Hematopoietic multipotent progenitor cell treated with erythropoietin and hydrocortisone succinate and interleukin-3 and kit ligand, for 6 days (in vitro differentiated cells): ENCODE measurements around the gene FBP2.
A peak's percentile ranks its signal among the peaks of the same experiment; 100 is the strongest.
"Not testable (repeated sequence)": the region's sequence is repeated elsewhere in the genome, so short reads cannot be mapped to it uniquely, and the experiment has no call there.

Experiments
- DNase-seq: peaks from one replicate; pipeline ENCODE4 v3.0.0-alpha.2; 2015

Gene FBP2

GRCh38 chr9:94603259-94604160, 9.9 kb upstream of the FBP2 start:
- peak; percentile 83 for DNase-seq

- no peak for DNase-seq
Observed at GRCh38 chr9:94602666-94603065, 9.0 kb upstream of the FBP2 start.

- no peak for DNase-seq
Observed at GRCh38 chr9:94600715-94601114, 7.1 kb upstream of the FBP2 start.

- no peak for DNase-seq
Observed at GRCh38 chr9:94600258-94600657, 6.6 kb upstream of the FBP2 start.

- DNase-seq, result no peak
Observed at GRCh38 chr9:94599102-94599501, 5.5 kb upstream of the FBP2 start.

DNA sequence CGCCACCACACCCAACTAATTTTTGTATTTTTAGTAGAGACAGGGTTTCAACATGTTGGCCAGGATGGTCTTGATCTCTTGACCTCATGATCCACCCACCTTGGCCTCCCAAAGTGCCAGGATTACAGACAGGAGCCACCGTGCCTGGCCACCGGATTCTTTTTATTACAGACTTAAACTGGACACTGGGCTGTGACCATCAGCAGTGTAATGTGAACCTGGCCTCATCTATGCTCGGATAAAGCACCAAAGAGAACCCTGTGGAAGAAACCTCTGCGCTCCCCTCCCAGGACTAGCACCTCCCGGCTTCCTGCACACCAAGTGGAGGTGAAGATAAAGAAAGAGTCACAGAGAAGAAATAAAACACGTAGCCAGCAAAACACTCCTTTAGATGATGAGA, 941 bp downstream of the FBP2 start:
- DNase-seq, result not testable (repeated sequence)

DNA sequence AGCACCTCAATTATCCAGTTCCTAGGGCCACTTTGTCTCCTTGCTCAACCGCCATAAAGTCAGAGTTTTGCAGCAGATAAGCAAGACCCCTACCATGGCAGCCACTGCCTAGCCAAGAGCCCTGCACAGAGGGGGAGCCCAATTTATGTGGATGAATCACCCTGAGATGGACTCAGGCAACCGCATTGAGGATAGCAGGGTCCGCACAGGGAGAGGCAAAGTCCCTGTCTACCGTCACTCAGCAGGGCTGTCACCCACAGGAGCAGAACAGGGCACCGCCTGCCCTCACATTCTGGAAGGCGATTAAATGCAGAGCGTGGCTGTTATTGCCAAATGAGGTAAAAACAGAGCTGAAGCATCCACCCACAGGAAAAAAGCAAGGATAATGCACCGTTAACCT, 1.7 kb downstream of the FBP2 start:
- DNase-seq, result no peak

DNA sequence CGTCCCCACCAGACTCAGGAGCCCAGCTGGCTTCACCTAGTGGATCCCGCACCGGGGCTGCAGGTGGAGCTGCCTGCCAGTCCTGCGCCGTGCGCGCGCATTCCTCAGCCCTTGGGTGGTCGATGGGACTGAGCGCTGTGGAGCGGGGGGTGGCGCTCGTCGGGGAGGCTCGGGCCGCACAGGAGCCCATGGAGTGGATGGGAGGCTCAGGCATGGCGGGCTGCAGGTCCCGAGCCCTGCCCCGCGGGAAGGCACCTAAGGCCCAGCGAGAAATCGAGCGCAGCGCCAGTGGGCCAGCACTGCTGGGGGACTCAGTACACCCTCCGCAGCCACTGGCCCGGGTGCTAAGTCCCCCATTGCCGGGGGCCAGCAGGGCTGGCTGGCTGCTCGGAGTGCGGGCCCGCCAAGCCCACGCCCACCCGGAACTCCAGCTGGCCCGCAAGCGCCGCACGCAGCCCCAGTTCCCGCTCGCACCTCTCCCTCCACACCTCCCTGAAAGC, 2.5 kb downstream of the FBP2 start:
- not testable (repeated sequence) for DNase-seq

GRCh38 chr9:94588681-94589080, 4.9 kb downstream of the FBP2 start:
- no peak for DNase-seq

DNA sequence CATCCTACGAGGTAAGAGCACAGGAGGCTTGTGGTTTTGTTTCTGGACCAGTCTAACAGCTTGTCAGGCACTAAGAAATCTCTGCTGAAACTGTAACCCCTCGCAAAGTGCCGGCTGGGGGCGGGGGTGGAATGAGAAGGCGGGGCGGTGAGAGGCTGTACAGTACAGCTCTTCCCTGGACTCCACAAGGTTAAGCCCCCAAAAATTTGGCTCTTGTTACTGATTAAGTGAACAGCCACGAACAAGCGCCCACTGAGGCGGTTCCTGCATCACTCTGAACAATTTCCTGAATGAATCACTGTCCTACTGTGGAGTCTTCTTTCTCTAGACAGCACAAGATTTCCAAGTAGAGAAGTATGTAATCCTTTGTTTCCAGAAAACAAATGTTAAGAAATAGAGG, 6.8 kb downstream of the FBP2 start:
- DNase-seq, result no peak

- DNase-seq, result no peak
Observed at GRCh38 chr9:94586316-94586715, 7.3 kb downstream of the FBP2 start.

- peak; percentile 8 for DNase-seq
Observed at GRCh38 chr9:94584555-94584954, 9.1 kb downstream of the FBP2 start.

GRCh38 chr9:94581728-94582127, 11.9 kb downstream of the FBP2 start:
- no peak for DNase-seq

DNA sequence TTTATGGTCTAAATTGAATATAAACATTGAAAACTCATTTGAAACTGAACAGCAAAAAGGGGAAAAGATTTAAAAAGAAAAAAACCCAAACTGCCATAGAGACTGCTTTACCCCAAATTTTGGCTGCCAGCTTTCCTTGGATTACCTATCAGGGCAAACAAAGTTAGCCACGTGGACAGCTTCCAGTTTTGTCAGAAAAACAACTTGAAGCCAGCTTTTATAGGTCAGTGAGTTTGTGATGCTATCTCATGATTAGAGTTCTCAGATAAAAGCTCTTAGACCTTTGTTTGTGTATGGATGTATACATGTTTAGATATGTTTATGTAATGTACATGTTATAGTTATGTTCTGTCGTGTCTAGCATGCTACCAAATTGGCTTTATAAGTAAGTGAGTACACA, 16.1 kb downstream of the FBP2 start:
- no peak for DNase-seq

- no peak for DNase-seq
Observed at GRCh38 chr9:94577036-94577435, 16.6 kb downstream of the FBP2 start.

GRCh38 chr9:94576131-94576530, 17.5 kb downstream of the FBP2 start:
- peak; percentile 37 for DNase-seq

GRCh38 chr9:94568972-94569712, 24.5 kb downstream of the FBP2 start:
- no peak for DNase-seq

DNA sequence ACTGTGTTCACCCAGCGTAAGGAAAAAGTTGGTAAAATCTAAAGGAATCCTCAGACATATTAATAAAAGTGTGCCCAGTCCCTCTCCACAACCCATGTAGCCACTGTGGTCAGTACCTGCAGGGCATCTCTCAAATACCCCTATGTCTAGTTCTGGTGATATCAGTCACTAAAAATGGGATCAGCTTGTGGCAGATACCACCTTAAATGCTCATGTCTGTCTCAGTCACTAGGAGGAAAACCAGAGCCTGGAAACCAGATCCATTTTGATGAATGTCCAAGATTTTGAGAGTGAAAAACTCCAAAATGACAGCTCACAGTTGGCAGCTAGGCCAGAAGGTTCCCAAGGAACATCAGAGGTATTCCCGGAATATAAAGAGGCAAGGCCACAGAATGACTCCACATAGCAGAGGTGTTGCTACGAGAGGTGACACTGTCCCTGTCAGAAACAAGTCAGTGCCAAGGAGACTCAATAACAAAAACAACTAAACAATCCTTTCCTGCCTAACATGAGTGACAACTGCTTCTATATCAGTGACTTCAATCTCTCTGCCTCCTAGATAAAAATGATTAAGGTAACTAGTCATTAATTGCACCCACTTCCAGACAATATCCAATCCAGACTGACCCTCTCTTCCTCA, 25.3 kb downstream of the FBP2 start:
- DNase-seq, result no peak

DNA sequence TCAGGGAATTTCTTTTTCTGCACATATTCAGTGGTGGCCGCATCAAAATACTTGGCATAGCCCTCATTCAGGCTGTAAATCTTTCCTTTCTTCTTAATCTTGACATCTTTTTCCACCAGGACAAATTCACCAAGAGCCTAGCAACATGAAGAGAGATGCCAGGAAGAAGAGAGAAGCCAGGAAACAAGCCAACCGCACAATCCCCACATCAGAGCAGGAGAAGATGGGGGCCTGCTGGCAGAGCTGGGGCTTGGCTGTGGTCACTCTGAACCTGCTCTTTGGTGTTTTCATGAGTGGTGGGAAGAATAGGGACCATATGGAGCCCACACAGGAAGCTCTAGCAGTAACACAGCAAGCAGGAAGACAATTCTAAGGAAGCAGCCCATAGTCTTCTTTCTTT, 26.4 kb downstream of the FBP2 start:
- no peak for DNase-seq

GRCh38 chr9:94566550-94566949, 27.1 kb downstream of the FBP2 start:
- no peak for DNase-seq

GRCh38 chr9:94564279-94564678, 29.3 kb downstream of the FBP2 start:
- not testable (repeated sequence) for DNase-seq

DNA sequence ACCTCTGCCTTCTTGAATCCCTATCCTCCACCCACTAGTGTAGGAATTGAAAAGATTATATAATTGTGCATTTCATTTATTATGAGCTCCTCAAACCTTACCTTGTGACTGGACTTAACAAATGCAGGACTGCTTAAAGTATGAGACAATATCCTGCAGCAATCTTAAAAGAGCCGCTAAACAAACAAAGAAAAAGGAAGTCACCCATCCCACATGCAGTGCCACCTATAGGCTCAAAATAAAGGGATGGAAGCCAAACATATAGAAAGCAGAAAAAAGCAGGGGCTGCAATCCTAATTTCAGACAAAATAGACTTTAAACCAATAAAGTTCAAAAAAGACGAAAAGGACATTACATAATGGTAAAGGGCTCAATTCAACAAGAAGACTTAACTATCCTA, 30.1 kb downstream of the FBP2 start:
- DNase-seq, result peak; percentile 20

GRCh38 chr9:94560237-94560636, 33.4 kb downstream of the FBP2 start:
- no peak for DNase-seq

DNA sequence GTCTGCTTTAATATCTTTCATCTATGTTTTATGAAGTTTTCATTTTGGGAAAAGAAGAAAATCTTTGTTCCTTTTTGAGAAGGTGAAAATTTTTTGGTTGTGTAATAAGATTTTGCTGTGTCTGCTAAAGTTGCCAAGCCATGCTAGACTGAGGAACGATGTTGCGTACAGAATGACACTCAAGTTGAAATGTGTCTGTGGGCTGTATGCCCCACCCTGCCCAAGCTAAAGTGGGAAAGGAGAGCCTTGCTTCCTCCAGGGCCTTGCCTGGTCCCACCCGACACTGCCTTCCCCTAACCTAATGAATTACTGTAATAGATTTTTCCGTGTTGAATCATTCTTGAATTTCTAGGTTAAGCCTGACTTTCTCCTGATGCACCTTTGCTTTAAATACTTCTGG, 36.2 kb downstream of the FBP2 start:
- no peak for DNase-seq
